OCI-LY3 (cell line): Measurements from ENCODE around the gene SPIN1.

Experiments
- CTCF ChIP-seq: fragments of 200-600, 300-600 bp; sonication (generic); IDR thresholded peaks from 2 replicates; pipeline ENCODE4 v1.5.1; 2014; ENCODE audit warnings: antibody characterized with exemption, low read length, low read depth
- EZH2phosphoT487 ChIP-seq: fragments of 200-600 bp; shearing (Covaris generic); IDR thresholded peaks from 2 replicates; pipeline ENCODE4 v1.6.1; 2018; ENCODE audit warnings: antibody characterized with exemption, mixed run types, low read depth

- TF ChIP-seq CTCF (no peak), EZH2phosphoT487 (no peak)
Observed at GRCh38 chr9:88388203-88388885, at the start of gene SPIN1.
